ENCODE measurements around the gene ZNF609. TPM values are rescaled to one million over a fixed set of nuclear protein-coding genes. Genes with fewer than 3 reads are reported as not detected.

The ZNF609 gene
- total RNA-seq, 5 donors from 2014 or later (not counting 1 experiment from before 2014, with no cell fraction given), result 52.7 to 81.8 (median 59.3) TPM

- 0% methylated on average over 2 of the region's 7 CpGs for WGBS (ENCODE audit: insufficient coverage)
- ChIA-PET POLR2A (interaction anchor here in 1 of 2 donors (0.7 kb wide), 1 partner anchor 402 kb away, joined by 3 read pairs; no protein-coding TSS in a partner anchor), CTCF (interaction anchor here in 1 of 2 donors (0.9 to 1.0 kb wide), 2 partner anchors 12 to 192 kb away, joined by 3 to 4 read pairs; no protein-coding TSS in a partner anchor)
- peak overlapping the region; percentile 8 to 49 for H3K4me3 ChIP-seq (ENCODE audit: control insufficient read depth in 1 of 2, extremely low read depth in 1 of 2, low read length in 1 of 2)
- H3K27me3 Mint-ChIP-seq, result no peaks in the 10 kb centered on the region
- no peaks in the 10 kb centered on the region for H3K27me3 ChIP-seq (replicated peaks in 1 of 2; ENCODE audit: control insufficient read depth in 2 of 2, extremely low read depth in 1 of 2, insufficient read depth in 2 of 2, low read length in 1 of 2)
- no peaks in the 10 kb centered on the region for H3K9me3 ChIP-seq
- no peaks in the 10 kb centered on the region for H3K9me3 Mint-ChIP-seq
- peak overlapping the region; percentile 81 to 85 for H3K27ac Mint-ChIP-seq
- DNase-seq, result peak; percentile 19 to 78 (median 48)
- ATAC-seq (replicated peaks in 1 of 4), result peak; percentile 83 to 87 (median 85)
- H3K36me3 Mint-ChIP-seq, result no peaks in the 10 kb centered on the region
- peak overlapping the region; percentile 83 for H3K27ac ChIP-seq (ENCODE audit: low read length)
- H3K4me1 ChIP-seq (ENCODE audit: control insufficient read depth in 1 of 2, extremely low read depth in 1 of 2, insufficient read depth in 2 of 2, low read length in 2 of 2), result peaks cover 72 to 77% of the 10 kb centered on the region in 2 experiments
- peak overlapping the region; percentile 31 to 63 (median 32) for H3K4me3 Mint-ChIP-seq
- H3K4me1 Mint-ChIP-seq, result peaks cover 96% of the 10 kb centered on the region in 3 donors
- no peaks in the 10 kb centered on the region for H3K36me3 ChIP-seq (ENCODE audit: control insufficient read depth in 2 of 2, extremely low read depth in 1 of 2, insufficient read depth in 1 of 2, low read length in 1 of 2)
Measured at GRCh38 chr15:64622410-64623260, 162.3 kb downstream of the ZNF609 start.

GRCh38 chr15:64623347-64623996 is 163.1 kb downstream of the ZNF609 start:
- no peaks in the 10 kb centered on the region for H3K27me3 Mint-ChIP-seq
- peak overlapping the region; percentile 32 to 63 (median 34) for H3K4me3 Mint-ChIP-seq
- peak overlapping the region; percentile 8 to 49 for H3K4me3 ChIP-seq (ENCODE audit: control insufficient read depth in 1 of 2, extremely low read depth in 1 of 2, low read length in 1 of 2)
- CTCF ChIA-PET, result no interaction called here
- no peaks in the 10 kb centered on the region for H3K9me3 Mint-ChIP-seq
- ATAC-seq (replicated peaks in 1 of 4) (no peak), DNase-seq (peak in 2 of 35 experiments; percentile 4 to 26)
- no peaks in the 10 kb centered on the region for H3K36me3 ChIP-seq (ENCODE audit: control insufficient read depth in 2 of 2, extremely low read depth in 1 of 2, insufficient read depth in 1 of 2, low read length in 1 of 2)
- 43% methylated on average over 1 of the region's 2 CpGs for WGBS (ENCODE audit: insufficient coverage)
- peak overlapping the region; percentile 81 to 85 for H3K27ac Mint-ChIP-seq
- POLR2A ChIA-PET, result interaction anchor here in 1 of 2 donors (0.6 kb wide), 1 partner anchor 109 kb away, joined by 3 read pairs; no protein-coding TSS in a partner anchor
- peak overlapping the region; percentile 83 for H3K27ac ChIP-seq (ENCODE audit: low read length)
- H3K4me1 ChIP-seq (ENCODE audit: control insufficient read depth in 1 of 2, extremely low read depth in 1 of 2, insufficient read depth in 2 of 2, low read length in 2 of 2), result peaks cover 72 to 79% of the 10 kb centered on the region in 2 experiments
- H3K36me3 Mint-ChIP-seq, result no peaks in the 10 kb centered on the region
- no peaks in the 10 kb centered on the region for H3K9me3 ChIP-seq
- peaks cover 87 to 92% (median 89%) of the 10 kb centered on the region in 3 donors for H3K4me1 Mint-ChIP-seq
- no peaks in the 10 kb centered on the region for H3K27me3 ChIP-seq (replicated peaks in 1 of 2; ENCODE audit: control insufficient read depth in 2 of 2, extremely low read depth in 1 of 2, insufficient read depth in 2 of 2, low read length in 1 of 2)

GRCh38 chr15:64624242-64624641 is 163.9 kb downstream of the ZNF609 start:
- Histone ChIP-seq H3K27ac (ENCODE audit: low read length) (peak overlapping the region; percentile 83), H3K36me3 (ENCODE audit: control insufficient read depth in 2 of 2, extremely low read depth in 1 of 2, insufficient read depth in 1 of 2, low read length in 1 of 2) (no peaks in the 10 kb centered on the region), H3K4me3 (ENCODE audit: control insufficient read depth in 1 of 2, extremely low read depth in 1 of 2, low read length in 1 of 2) (no peak overlapping the region), H3K4me1 (ENCODE audit: control insufficient read depth in 1 of 2, extremely low read depth in 1 of 2, insufficient read depth in 2 of 2, low read length in 2 of 2) (peaks cover 71 to 76% of the 10 kb centered on the region in 2 experiments), H3K27me3 (replicated peaks in 1 of 2; ENCODE audit: control insufficient read depth in 2 of 2, extremely low read depth in 1 of 2, insufficient read depth in 2 of 2, low read length in 1 of 2) (no peaks in the 10 kb centered on the region), H3K9me3 (no peaks in the 10 kb centered on the region)
- POLR2A ChIA-PET, result interaction anchor here in 1 of 2 donors (0.6 kb wide), 1 partner anchor 110 kb away, joined by 3 read pairs; no protein-coding TSS in a partner anchor
- peak overlapping the region; percentile 22 to 63 (median 49) for H3K4me3 Mint-ChIP-seq
- no peaks in the 10 kb centered on the region for H3K36me3 Mint-ChIP-seq
- DNase-seq (peak in 2 of 35 experiments; percentile 9 to 37), ATAC-seq (replicated peaks in 1 of 4) (peak in 2 of 4 experiments; percentile 19 to 31)
- H3K9me3 Mint-ChIP-seq, result no peaks in the 10 kb centered on the region
- H3K27me3 Mint-ChIP-seq, result no peaks in the 10 kb centered on the region
- CTCF ChIA-PET, result interaction anchor here in 1 of 2 donors (0.6 kb wide), 1 partner anchor 74 kb away, joined by 3 read pairs; no protein-coding TSS in a partner anchor
- peaks cover 85 to 89% (median 89%) of the 10 kb centered on the region in 3 donors for H3K4me1 Mint-ChIP-seq
- H3K27ac Mint-ChIP-seq, result peak overlapping the region; percentile 81 to 85
- WGBS (ENCODE audit: insufficient coverage), result no CpG with 5 or more reads among the region's 2 CpGs

GRCh38 chr15:64629063-64629462 is 168.7 kb downstream of the ZNF609 start:
- H3K27me3 ChIP-seq (replicated peaks in 1 of 2; ENCODE audit: control insufficient read depth in 2 of 2, extremely low read depth in 1 of 2, insufficient read depth in 2 of 2, low read length in 1 of 2), result no peaks in the 10 kb centered on the region
- POLR2A ChIA-PET, result interaction anchor here in 1 of 2 donors (0.6 kb wide), 2 partner anchors 28 to 378 kb away, joined by 3 to 4 read pairs; no protein-coding TSS in a partner anchor
- H3K36me3 ChIP-seq (ENCODE audit: control insufficient read depth in 2 of 2, extremely low read depth in 1 of 2, insufficient read depth in 1 of 2, low read length in 1 of 2), result peaks cover 0 to 2% of the 10 kb centered on the region in 2 donors
- H3K9me3 ChIP-seq, result no peaks in the 10 kb centered on the region
- H3K4me3 ChIP-seq (ENCODE audit: control insufficient read depth in 1 of 2, extremely low read depth in 1 of 2, low read length in 1 of 2), result no peak overlapping the region
- ATAC-seq (replicated peaks in 1 of 4) (no peak), DNase-seq (no peak)
- Mint-ChIP-seq H3K9me3 (no peaks in the 10 kb centered on the region), H3K27ac (peak overlapping the region; percentile 76), H3K4me1 (peaks cover 68 to 77% (median 70%) of the 10 kb centered on the region in 3 donors), H3K4me3 (peak overlapping the region in 1 of 3 donors; percentile 13), H3K27me3 (no peaks in the 10 kb centered on the region), H3K36me3 (peaks cover 3% of the 10 kb centered on the region)
- 100% methylated on average over 1 of the region's 2 CpGs for WGBS (ENCODE audit: insufficient coverage)
- H3K27ac ChIP-seq (ENCODE audit: low read length), result peak overlapping the region; percentile 14
- H3K4me1 ChIP-seq (ENCODE audit: control insufficient read depth in 1 of 2, extremely low read depth in 1 of 2, insufficient read depth in 2 of 2, low read length in 2 of 2), result peaks cover 43 to 66% of the 10 kb centered on the region in 2 experiments
- CTCF ChIA-PET, result no interaction called here

- ChIA-PET CTCF (no interaction called here), POLR2A (interaction anchor here in 1 of 2 donors (0.6 kb wide), 1 partner anchor 37 kb away, joined by 5 read pairs; no protein-coding TSS in a partner anchor)
- no peak overlapping the region for H3K4me3 Mint-ChIP-seq
- Histone ChIP-seq H3K9me3 (no peaks in the 10 kb centered on the region), H3K36me3 (ENCODE audit: control insufficient read depth in 2 of 2, extremely low read depth in 1 of 2, insufficient read depth in 1 of 2, low read length in 1 of 2) (peaks cover 0 to 2% of the 10 kb centered on the region in 2 donors), H3K4me3 (ENCODE audit: control insufficient read depth in 1 of 2, extremely low read depth in 1 of 2, low read length in 1 of 2) (no peak overlapping the region), H3K4me1 (ENCODE audit: control insufficient read depth in 1 of 2, extremely low read depth in 1 of 2, insufficient read depth in 2 of 2, low read length in 2 of 2) (peaks cover 50 to 64% of the 10 kb centered on the region in 2 experiments), H3K27me3 (replicated peaks in 1 of 2; ENCODE audit: control insufficient read depth in 2 of 2, extremely low read depth in 1 of 2, insufficient read depth in 2 of 2, low read length in 1 of 2) (no peaks in the 10 kb centered on the region), H3K27ac (ENCODE audit: low read length) (no peak overlapping the region)
- no peaks in the 10 kb centered on the region for H3K9me3 Mint-ChIP-seq
- DNase-seq (no peak), ATAC-seq (replicated peaks in 1 of 4) (no peak)
- H3K27me3 Mint-ChIP-seq, result no peaks in the 10 kb centered on the region
- 100% methylated on average over 1 of the region's 3 CpGs for WGBS (ENCODE audit: insufficient coverage)
- peaks cover 3% of the 10 kb centered on the region for H3K36me3 Mint-ChIP-seq
- H3K4me1 Mint-ChIP-seq, result peaks cover 68 to 78% (median 71%) of the 10 kb centered on the region in 3 donors
- peak overlapping the region; percentile 49 to 65 for H3K27ac Mint-ChIP-seq
Measured at GRCh38 chr15:64630396-64631107, 170.2 kb downstream of the ZNF609 start.
